Measurements from ENCODE around the gene WWOX.
A peak's percentile ranks its signal among the peaks of the same experiment; 100 is the strongest.

- TF ChIP-seq EZH2 (IDR thresholded peaks at IDR 0.05; ENCODE audit: borderline replicate concordance, low read length) (no peak), CTCF (conservative IDR thresholded peaks at IDR 0.05 in 1 of 2, IDR thresholded peaks at IDR 0.05 in 1 of 2; ENCODE audit: extremely low read depth in 1 of 2, insufficient read depth in 1 of 2, low read depth in 1 of 2, low read length in 2 of 2) (peak; percentile 69 to 78)
Observed at GRCh38 chr16:78503602-78504001, 404.1 kb downstream of the WWOX start.

All from mammary epithelial cell (primary cell).